Panc1 (cell line): Measurements from ENCODE around the gene ADAMTS4. TPM values are rescaled to one million over a fixed set of nuclear protein-coding genes. Genes with fewer than 3 reads are reported as not detected.

ENCODE experiments used
- ATAC-seq: fragments of 200-7000 bp; cut with Tn5 transposase; 2 replicates; pipeline ENCODE4 v1.9.1; 2020; ENCODE audit warnings: mild to moderate bottlenecking, moderate library complexity
- BruUV-seq: library from RNA; stranded (reverse); fragments of 400-500 nt; replicated peaks from 2 replicates; lab custom pipeline; 2021; lab: Mats Ljungman, UMichigan
- CTCF ChIA-PET: fragments of 300-600 bp; sonication (Branson Sonifier 250); formaldehyde crosslinking; loops from one replicate; lab custom pipeline; 2022; ENCODE audit warnings: antibody characterized with exemption; lab: Charles Lee
- POLR2A ChIA-PET: fragments of 300-600 bp; sonication (Branson Sonifier 250); formaldehyde crosslinking; loops from one replicate; lab custom pipeline; 2022; ENCODE audit warnings: antibody characterized with exemption; lab: Charles Lee
- DNase-seq: peaks from one replicate; pipeline ENCODE4 v3.0.0-alpha.2; 2010; ENCODE audit warnings: low read depth, low spot score
- H3K27ac ChIP-seq: 2 replicates; pipeline ENCODE4 v1.5.1; 2011; ENCODE audit warnings: mild to moderate bottlenecking, low read length, inconsistent platforms
- H3K27me3 ChIP-seq: fragments of 200-500 bp; sonication (Bioruptor generic); 2 replicates; pipeline ENCODE4 v1.6.0; 2014; ENCODE audit warnings: low read length, inconsistent platforms; ENCODE audit not compliant: control insufficient read depth, insufficient read depth
- H3K36me3 ChIP-seq: fragments of 200-500 bp; sonication (Bioruptor generic); 2 replicates; pipeline ENCODE4 v1.5.1; 2014; ENCODE audit warnings: inconsistent platforms, mild to moderate bottlenecking, low read length, moderate library complexity; ENCODE audit not compliant: control insufficient read depth, insufficient read depth
- H3K4me1 ChIP-seq: 2 replicates; pipeline ENCODE4 v1.5.1; 2011; ENCODE audit warnings: inconsistent platforms, mild to moderate bottlenecking, low read length, moderate library complexity; ENCODE audit not compliant: control insufficient read depth, insufficient read depth
- H3K4me3 ChIP-seq, 2 experiments: 2 replicates each; pipeline ENCODE4 v1.5.1; 2011 to 2012; ENCODE audit warnings: low read depth in 2 of 2, low read length in 2 of 2, mild to moderate bottlenecking in 2 of 2, inconsistent platforms in 1 of 2, moderate library complexity in 1 of 2
- H3K9me3 ChIP-seq: fragments of 200-500 bp; sonication (Bioruptor generic); 2 replicates; pipeline ENCODE4 v1.5.1; 2014; ENCODE audit warnings: low read depth, mild to moderate bottlenecking, inconsistent platforms, low read length, moderate library complexity; ENCODE audit not compliant: control insufficient read depth, insufficient read depth
- CTCF ChIP-seq: fragments of 450-650 bp; IDR thresholded peaks from 2 replicates; pipeline ENCODE4 v1.5.1; 2017; ENCODE audit warnings: mild to moderate bottlenecking
- POLR2AphosphoS5 ChIP-seq: IDR thresholded peaks from 2 replicates; pipeline ENCODE4 v1.6.1; 2012; ENCODE audit warnings: mild to moderate bottlenecking, low read depth, low read length, moderate library complexity
- SIN3A ChIP-seq: IDR thresholded peaks from 2 replicates; pipeline ENCODE4 v1.6.1; 2012; ENCODE audit warnings: low read depth, mild to moderate bottlenecking, low read length, moderate library complexity, borderline replicate concordance; ENCODE audit not compliant: insufficient read depth
- TCF7L2 ChIP-seq: IDR thresholded peaks from 2 replicates; pipeline ENCODE4 v1.6.1; 2011; ENCODE audit warnings: mild to moderate bottlenecking, low read depth, low read length, inconsistent platforms
- in situ Hi-C: cut with HindIII; loops from 2 replicates; pipeline ENCODE4 v1.10.0; 2016; ENCODE audit warnings: low sequenced_read_pairs, low pct_unique_long_range_greater_than_20kb
- intact Hi-C: fragments of 100-400 bp; cut with micrococcal nuclease; formaldehyde crosslinking; loops from one replicate; pipeline ENCODE4 v1.10.0; 2022; ENCODE audit not compliant: unreplicated experiment
- total RNA-seq: library from RNA; stranded (reverse); gene quantifications from one replicate; pipeline ENCODE4 v1.2.1, GENCODE V29; 2021; ENCODE audit not compliant: unreplicated experiment
- TF ChIP-seq, protein P1 (sequence below), 2 experiments: IDR thresholded peaks; 2 replicates each; pipeline ENCODE4 v1.6.1; 2011 to 2012; ENCODE audit warnings: low read depth in 2 of 2, control low read depth in 1 of 2, low read length in 1 of 2, mild to moderate bottlenecking in 1 of 2, moderate library complexity in 1 of 2; ENCODE audit not compliant: insufficient read depth in 1 of 2

The ADAMTS4 gene
- total RNA-seq, 1 experiment from 2014 or later, result 0.26 TPM

GRCh38 chr1:161218301-161219077 is 19.6 kb upstream of the ADAMTS4 start:
- no TSS peak for BruUV-seq
- CTCF ChIA-PET, result no interaction called here

GRCh38 chr1:161217831-161218230 is 19.0 kb upstream of the ADAMTS4 start:
- BruUV-seq, result no TSS peak
- intact Hi-C loops (no loop called here), in situ Hi-C loops (loop anchor here (25.0 kb wide), 1 partner anchor 169 kb away; no protein-coding TSS in a partner anchor)
- ATAC-seq, result no peak
- Histone ChIP-seq H3K36me3 (peaks cover 8% of the 10 kb centered on the region; the same call in 1 of the 2 replicates), H3K4me3 (no peak overlapping the region), H3K27ac (no peak overlapping the region), H3K27me3 (no peaks in the 10 kb centered on the region), H3K9me3 (no peaks in the 10 kb centered on the region), H3K4me1 (no peaks in the 10 kb centered on the region)
- ChIA-PET CTCF (no interaction called here), POLR2A (no interaction called here)
- TF ChIP-seq, protein P1, sequence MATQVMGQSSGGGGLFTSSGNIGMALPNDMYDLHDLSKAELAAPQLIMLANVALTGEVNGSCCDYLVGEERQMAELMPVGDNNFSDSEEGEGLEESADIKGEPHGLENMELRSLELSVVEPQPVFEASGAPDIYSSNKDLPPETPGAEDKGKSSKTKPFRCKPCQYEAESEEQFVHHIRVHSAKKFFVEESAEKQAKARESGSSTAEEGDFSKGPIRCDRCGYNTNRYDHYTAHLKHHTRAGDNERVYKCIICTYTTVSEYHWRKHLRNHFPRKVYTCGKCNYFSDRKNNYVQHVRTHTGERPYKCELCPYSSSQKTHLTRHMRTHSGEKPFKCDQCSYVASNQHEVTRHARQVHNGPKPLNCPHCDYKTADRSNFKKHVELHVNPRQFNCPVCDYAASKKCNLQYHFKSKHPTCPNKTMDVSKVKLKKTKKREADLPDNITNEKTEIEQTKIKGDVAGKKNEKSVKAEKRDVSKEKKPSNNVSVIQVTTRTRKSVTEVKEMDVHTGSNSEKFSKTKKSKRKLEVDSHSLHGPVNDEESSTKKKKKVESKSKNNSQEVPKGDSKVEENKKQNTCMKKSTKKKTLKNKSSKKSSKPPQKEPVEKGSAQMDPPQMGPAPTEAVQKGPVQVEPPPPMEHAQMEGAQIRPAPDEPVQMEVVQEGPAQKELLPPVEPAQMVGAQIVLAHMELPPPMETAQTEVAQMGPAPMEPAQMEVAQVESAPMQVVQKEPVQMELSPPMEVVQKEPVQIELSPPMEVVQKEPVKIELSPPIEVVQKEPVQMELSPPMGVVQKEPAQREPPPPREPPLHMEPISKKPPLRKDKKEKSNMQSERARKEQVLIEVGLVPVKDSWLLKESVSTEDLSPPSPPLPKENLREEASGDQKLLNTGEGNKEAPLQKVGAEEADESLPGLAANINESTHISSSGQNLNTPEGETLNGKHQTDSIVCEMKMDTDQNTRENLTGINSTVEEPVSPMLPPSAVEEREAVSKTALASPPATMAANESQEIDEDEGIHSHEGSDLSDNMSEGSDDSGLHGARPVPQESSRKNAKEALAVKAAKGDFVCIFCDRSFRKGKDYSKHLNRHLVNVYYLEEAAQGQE (IDR thresholded peaks at IDR 0.05; ENCODE audit: insufficient read depth in 1 of 2, low read depth in 2 of 2, low read length in 1 of 2), result no peak
- TF ChIP-seq CTCF, result no peak
- TF ChIP-seq SIN3A, result no peak
- no peak for TF ChIP-seq POLR2AphosphoS5
- no peak for TF ChIP-seq TCF7L2
- DNase-seq, result no peak

More at GRCh38 chr1:161218301-161219077, 19.6 kb upstream of the ADAMTS4 start:
- no peaks in the 10 kb centered on the region for H3K4me1 ChIP-seq
- ATAC-seq, result no peak
- H3K27ac ChIP-seq, result no peak overlapping the region
- POLR2A ChIA-PET, result no interaction called here
- no peak overlapping the region for H3K4me3 ChIP-seq
- no peaks in the 10 kb centered on the region for H3K27me3 ChIP-seq
- in situ Hi-C loops (loop anchor here (25.0 kb wide), 1 partner anchor 169 kb away; no protein-coding TSS in a partner anchor), intact Hi-C loops (no loop called here)
- no peaks in the 10 kb centered on the region for H3K9me3 ChIP-seq
- TF ChIP-seq POLR2AphosphoS5 (no peak), TCF7L2 (no peak), SIN3A (no peak), CTCF (no peak)
- TF ChIP-seq, protein P1 (IDR thresholded peaks at IDR 0.05; ENCODE audit: insufficient read depth in 1 of 2, low read depth in 2 of 2, low read length in 1 of 2), result no peak
- DNase-seq, result no peak
- H3K36me3 ChIP-seq, result peaks cover 4% of the 10 kb centered on the region; the same call in 1 of the 2 replicates
